ENCODE measurements around the gene SH3BP5. TPM values are rescaled to one million over a fixed set of nuclear protein-coding genes. Genes with fewer than 3 reads are reported as not detected.

SH3BP5 gene
- total and polyA plus RNA-seq, 12 donors, result 119 to 1,158 (median 180) TPM

GRCh38 chr3:15305359-15305844 is 27.0 kb downstream of the SH3BP5 start:
- Histone ChIP-seq H3K27ac (peak overlapping the region in 4 of 5 donors; percentile 50 to 92 (median 83)), H3K4me1 (replicated peaks in 1 of 2) (peaks cover 40 to 58% of the 10 kb centered on the region in 2 donors)
- peak; percentile 22 to 66 (median 48) for TF ChIP-seq CTCF (IDR thresholded peaks at IDR 0.05)
- TF ChIP-seq POLR2A (IDR thresholded peaks at IDR 0.05), result peak in 1 of 2 donors; percentile 55

GRCh38 chr3:15303728-15304127 is 28.7 kb downstream of the SH3BP5 start:
- H3K9me3 ChIP-seq (replicated peaks in 1 of 3), result no peaks in the 10 kb centered on the region
- TF ChIP-seq POLR2A (IDR thresholded peaks at IDR 0.05) (no peak), CTCF (IDR thresholded peaks at IDR 0.05) (no peak)
- peak overlapping the region in 3 of 5 donors; percentile 71 to 92 (median 81) for H3K27ac ChIP-seq
- WGBS, 4 donors, result 89 to 94% (median 90%) methylated on average over 12 to 13 of the region's 13 CpGs
- H3K27me3 ChIP-seq, result no peaks in the 10 kb centered on the region
- peaks cover 0 to 36% of the 10 kb centered on the region in 2 donors for H3K36me3 ChIP-seq (replicated peaks in 1 of 2)
- intact Hi-C loops (cut with DNase I), result no loop called here
- H3K4me3 ChIP-seq, result no peak overlapping the region
- H3K4me1 ChIP-seq (replicated peaks in 1 of 2), result peaks cover 34 to 58% of the 10 kb centered on the region in 2 donors
- DNase-seq, result no peak

More at GRCh38 chr3:15305359-15305844, 27.0 kb downstream of the SH3BP5 start:
- H3K4me3 ChIP-seq, result no peak overlapping the region
- intact Hi-C loops (cut with DNase I), result no loop called here
- 47 to 61% (median 56%) methylated on average over 6 of the region's 6 CpGs for WGBS, 4 donors
- H3K9me3 ChIP-seq (replicated peaks in 1 of 3), result no peaks in the 10 kb centered on the region
- no peaks in the 10 kb centered on the region for H3K27me3 ChIP-seq
- peaks cover 0 to 40% of the 10 kb centered on the region in 2 donors for H3K36me3 ChIP-seq (replicated peaks in 1 of 2)
- DNase-seq, result peak in 5 of 7 donors; percentile 73 to 89 (median 86)

- Histone ChIP-seq H3K4me1 (replicated peaks in 1 of 2) (peaks cover 38 to 58% of the 10 kb centered on the region in 2 donors), H3K36me3 (replicated peaks in 1 of 2) (peaks cover 0 to 36% of the 10 kb centered on the region in 2 donors), H3K27me3 (no peaks in the 10 kb centered on the region), H3K4me3 (no peak overlapping the region), H3K27ac (peak overlapping the region in 3 of 5 donors; percentile 42 to 92 (median 52)), H3K9me3 (replicated peaks in 1 of 3) (no peaks in the 10 kb centered on the region)
- WGBS, 4 donors, result 85 to 94% (median 92%) methylated on average over 6 to 8 of the region's 8 CpGs
- intact Hi-C loops (cut with DNase I), result no loop called here
- peak in 1 of 7 donors; percentile 44 for DNase-seq
- no peak for TF ChIP-seq CTCF (IDR thresholded peaks at IDR 0.05)
- TF ChIP-seq POLR2A (IDR thresholded peaks at IDR 0.05), result no peak
Measured at GRCh38 chr3:15303216-15303615, 29.2 kb downstream of the SH3BP5 start.

GRCh38 chr3:15301761-15302160 is 30.6 kb downstream of the SH3BP5 start:
- intact Hi-C loops (cut with DNase I), result no loop called here
- TF ChIP-seq CTCF (IDR thresholded peaks at IDR 0.05), result no peak
- TF ChIP-seq POLR2A (IDR thresholded peaks at IDR 0.05), result no peak
- 92 to 99% (median 94%) methylated on average over 7 of the region's 7 CpGs for WGBS, 4 donors

More at GRCh38 chr3:15301761-15302160, 30.6 kb downstream of the SH3BP5 start:
- Histone ChIP-seq H3K27me3 (no peaks in the 10 kb centered on the region), H3K4me3 (no peak overlapping the region), H3K27ac (peak overlapping the region in 4 of 5 donors; percentile 38 to 93 (median 88)), H3K36me3 (replicated peaks in 1 of 2) (peaks cover 0 to 36% of the 10 kb centered on the region in 2 donors), H3K4me1 (replicated peaks in 1 of 2) (peaks cover 42 to 58% of the 10 kb centered on the region in 2 donors), H3K9me3 (replicated peaks in 1 of 3) (no peaks in the 10 kb centered on the region)
- peak in 1 of 7 donors; percentile 47 for DNase-seq

All from adrenal gland (tissue), 12 donors.